GM10248 (cell line): ENCODE results near the gene SV2B.
"Not testable (repeated sequence)": the region's sequence is repeated elsewhere in the genome, so short reads cannot be mapped to it uniquely, and the experiment has no call there.

ENCODE experiments used
- CTCF ChIA-PET: fragments of 300-600 bp; sonication (Branson Sonifier 250); formaldehyde crosslinking; extraction: SDS; loops from one replicate; lab custom pipeline; 2021; ENCODE audit warnings: antibody characterized with exemption; lab: Yijun Ruan, JAX
- POLR2A ChIA-PET: fragments of 350-650 bp; sonication (Branson Sonifier 250); formaldehyde crosslinking; extraction: SDS; loops from one replicate; lab custom pipeline; 2020; ENCODE audit warnings: antibody characterized with exemption; lab: Yijun Ruan, JAX
- DNase-seq: peaks from one replicate; pipeline ENCODE4 v3.0.0; 2012; ENCODE audit errors: extremely low spot score
- CTCF ChIP-seq: IDR thresholded peaks from 2 replicates; pipeline ENCODE4 v1.5.1; 2012; ENCODE audit warnings: mild to moderate bottlenecking, low read depth; ENCODE audit errors: extremely low read depth, missing control alignments, control extremely low read depth

SV2B gene

GRCh38 chr15:91072161-91072560 is 27.9 kb upstream of the SV2B start:
- ChIA-PET CTCF (interaction anchor here (1.8 kb wide), 1 partner anchor 17 kb away, joined by 5 read pairs; no protein-coding TSS in a partner anchor), POLR2A (no interaction called here)
- TF ChIP-seq CTCF, result no peak
- DNase-seq, result no peak

GRCh38 chr15:91073077-91073476 is 27.0 kb upstream of the SV2B start:
- no peak for TF ChIP-seq CTCF
- DNase-seq, result no peak
- ChIA-PET POLR2A (no interaction called here), CTCF (interaction anchor here (1.0 to 1.8 kb wide), 4 partner anchors 15 to 174 kb away, joined by 3 to 5 read pairs (median 3); no protein-coding TSS in a partner anchor)

GRCh38 chr15:91073768-91074167 is 26.3 kb upstream of the SV2B start:
- TF ChIP-seq CTCF, result no peak
- no peak for DNase-seq
- ChIA-PET POLR2A (no interaction called here), CTCF (interaction anchor here (1.0 to 1.8 kb wide), 4 partner anchors 15 to 174 kb away, joined by 3 to 5 read pairs (median 3); no protein-coding TSS in a partner anchor)

GRCh38 chr15:91075739-91076138 is 24.3 kb upstream of the SV2B start:
- ChIA-PET CTCF (interaction anchor here (1.7 kb wide), 1 partner anchor 197 kb away, joined by 6 read pairs; no protein-coding TSS in a partner anchor), POLR2A (no interaction called here)
- TF ChIP-seq CTCF, result no peak
- DNase-seq, result no peak

GRCh38 chr15:91077029-91077428 is 23.0 kb upstream of the SV2B start:
- no peak for DNase-seq
- no peak for TF ChIP-seq CTCF
- ChIA-PET POLR2A (no interaction called here), CTCF (interaction anchor here (1.5 kb wide), 1 partner anchor 21 kb away, joined by 6 read pairs; no protein-coding TSS in a partner anchor)

- DNase-seq, POLR2A ChIA-PET, CTCF ChIA-PET: not testable (repeated sequence)
Observed at GRCh38 chr15:91093866-91094265, 6.2 kb upstream of the SV2B start.

GRCh38 chr15:91098451-91098850 is 1.6 kb upstream of the SV2B start:
- no peak for TF ChIP-seq CTCF
- DNase-seq, result no peak
- POLR2A ChIA-PET, result no interaction called here
- CTCF ChIA-PET, result interaction anchor here (1.2 to 3.8 kb wide), 5 partner anchors 12 to 149 kb away, joined by 4 to 27 read pairs (median 6); no protein-coding TSS in a partner anchor
